KOPT-K1 (cell line): ENCODE measurements around the gene TIGD2.

Experiments used
- H3K27ac ChIP-seq: fragments of 200-600 bp; sonication (generic); 2 replicates; pipeline ENCODE4 v1.5.1; 2016; ENCODE audit warnings: antibody characterized with exemption, mild to moderate bottlenecking, low read depth, low read length; ENCODE audit not compliant: poor library complexity, severe bottlenecking
- H3K36me3 ChIP-seq: fragments of 200-600 bp; sonication (generic); 2 replicates; pipeline ENCODE4 v1.5.1; 2017; ENCODE audit warnings: antibody characterized with exemption, mild to moderate bottlenecking, low read length, moderate library complexity; ENCODE audit not compliant: insufficient read depth
- H3K9me3 ChIP-seq: fragments of 200-600 bp; sonication (generic); 2 replicates; pipeline ENCODE4 v1.5.1; 2017; ENCODE audit warnings: antibody characterized with exemption, low read length, mild to moderate bottlenecking; ENCODE audit not compliant: insufficient read depth, poor library complexity, severe bottlenecking

TIGD2 gene

DNA sequence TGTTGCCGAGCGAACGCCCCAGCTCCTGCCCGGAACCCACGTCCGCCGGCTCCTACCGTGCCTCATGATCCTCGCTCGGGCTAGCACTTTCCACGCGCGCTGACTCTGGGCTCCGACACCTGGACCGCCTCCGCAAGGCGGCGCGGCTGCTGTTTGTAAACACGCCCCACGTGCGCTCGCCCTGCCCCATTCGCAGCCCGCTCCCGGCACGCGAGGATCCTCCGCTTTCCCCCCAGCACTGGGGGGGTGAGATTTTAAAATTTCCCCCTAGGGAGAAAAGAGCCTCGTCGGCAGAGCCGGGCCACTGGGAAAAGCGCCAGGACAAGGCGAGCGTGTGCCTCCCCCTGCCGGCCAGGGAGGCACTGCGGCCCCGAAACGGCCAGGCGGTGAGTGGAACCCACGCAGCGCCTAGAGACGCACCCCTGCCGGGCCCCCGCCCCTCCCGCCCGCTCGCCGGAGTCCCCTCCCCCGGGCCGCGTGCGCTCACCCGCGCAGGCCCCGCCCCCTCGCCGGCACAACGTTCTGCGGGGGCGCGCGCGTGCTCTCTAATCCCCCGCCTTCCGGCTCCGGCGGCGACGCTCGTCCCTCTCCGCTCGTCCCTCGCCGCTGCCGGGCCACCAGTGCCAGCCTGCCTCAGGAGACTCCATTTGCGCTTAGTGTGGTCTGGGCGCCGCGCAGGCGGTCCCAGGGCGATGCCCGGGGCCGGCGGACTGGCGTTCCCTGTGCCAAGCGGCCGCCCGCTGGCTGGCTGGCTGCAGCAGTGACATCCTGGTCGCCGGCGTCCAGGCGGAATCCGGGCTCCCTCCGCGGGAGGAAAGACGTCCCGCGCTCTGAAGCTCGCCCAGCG is at the start of gene TIGD2:
TIGD2 (plus strand) TSS at position 548 of the 847 bp plus-strand sequence. CDS start 1,442 bp downstream, outside the sequence.
- Histone ChIP-seq H3K27ac (peak within 1 kb of the TSS; percentile 54), H3K9me3 (peaks cover 17% of the 10 kb centered on the region)

DNA sequence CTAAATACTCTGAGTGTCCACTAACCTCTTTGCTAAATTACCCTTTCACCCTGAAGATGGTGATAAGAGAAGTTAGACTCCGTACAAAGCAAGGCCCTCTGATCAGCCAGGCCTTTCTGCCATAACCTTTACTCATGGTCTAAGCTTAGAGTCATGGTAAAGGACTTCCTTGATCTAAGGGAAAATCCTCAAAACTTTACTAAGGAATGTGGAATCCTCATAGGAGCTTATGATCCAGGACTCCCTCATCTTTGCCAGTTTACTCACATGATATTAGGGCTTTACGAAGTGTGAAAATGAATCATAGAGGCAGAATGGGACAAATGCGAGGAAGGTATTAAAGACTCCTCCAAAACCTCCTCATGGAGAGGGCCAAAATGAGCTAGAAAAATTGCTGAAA is 46.5 kb upstream of the TIGD2 start:
- Histone ChIP-seq H3K36me3 (no peaks in the 10 kb centered on the region), H3K9me3 (no peaks in the 10 kb centered on the region), H3K27ac (no peak overlapping the region)

More for the DNA sequence above, at the start of gene TIGD2:
- no peaks in the 10 kb centered on the region for H3K36me3 ChIP-seq

DNA sequence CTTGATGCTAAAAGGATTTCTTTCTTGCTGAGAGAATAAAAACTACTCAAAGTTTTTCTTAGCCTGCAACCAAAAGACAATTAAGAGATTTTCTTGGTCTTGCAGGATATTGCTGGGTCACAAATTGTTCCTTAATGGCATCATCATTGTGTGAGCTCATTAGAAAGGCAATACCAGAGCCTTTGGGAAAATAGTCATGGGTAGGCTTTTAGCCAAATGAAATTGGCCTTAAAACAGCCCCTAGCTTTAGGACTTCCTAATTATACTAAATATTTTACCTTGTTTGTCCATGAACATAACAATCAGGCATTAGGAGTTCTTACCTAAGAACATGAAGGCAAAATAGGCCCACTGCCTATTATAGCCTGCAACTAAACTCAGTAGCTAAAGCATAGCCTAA is 43.9 kb upstream of the TIGD2 start:
- H3K36me3 ChIP-seq, result no peaks in the 10 kb centered on the region
- H3K27ac ChIP-seq, result no peak overlapping the region
- H3K9me3 ChIP-seq, result no peaks in the 10 kb centered on the region

DNA sequence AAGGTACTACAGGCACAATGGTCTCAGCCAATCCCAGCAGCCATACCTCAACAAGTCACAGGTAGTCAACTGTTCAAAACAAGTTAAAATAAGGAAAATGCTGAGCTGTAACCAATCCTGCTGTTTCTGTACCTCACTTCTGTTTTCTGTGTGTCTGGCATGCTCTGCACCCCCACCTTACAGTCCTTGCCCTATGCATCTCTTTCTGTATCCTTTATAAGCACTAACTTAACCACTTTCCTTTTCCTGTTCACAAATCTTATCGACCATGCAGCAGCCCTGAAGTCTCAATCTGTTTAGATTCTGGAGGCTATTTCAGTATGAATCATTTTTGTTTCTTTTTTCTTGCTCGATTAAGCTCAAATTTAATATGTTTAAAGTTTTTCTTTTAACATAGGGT is 41.9 kb upstream of the TIGD2 start:
- no peaks in the 10 kb centered on the region for H3K36me3 ChIP-seq
- no peak overlapping the region for H3K27ac ChIP-seq
- no peaks in the 10 kb centered on the region for H3K9me3 ChIP-seq

DNA sequence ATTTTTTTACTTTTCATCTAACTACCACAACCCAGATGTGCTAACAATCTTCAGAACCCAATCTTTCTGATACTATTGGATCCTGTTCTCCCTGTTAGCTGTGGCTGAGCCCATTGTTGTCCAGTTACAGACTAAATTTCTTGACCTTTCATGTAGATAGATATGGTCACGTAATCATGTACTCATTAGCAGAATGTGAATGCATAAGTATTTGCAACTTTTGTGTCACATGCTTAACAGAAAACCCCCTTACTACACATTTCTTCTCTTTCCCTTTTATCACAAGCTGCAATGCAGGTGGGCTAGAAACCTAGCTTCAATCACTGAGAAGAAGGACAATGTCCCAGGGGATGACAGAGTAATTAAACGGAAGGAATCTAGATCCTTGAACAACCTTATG is 41.3 kb upstream of the TIGD2 start:
- no peaks in the 10 kb centered on the region for H3K36me3 ChIP-seq
- H3K9me3 ChIP-seq, result no peaks in the 10 kb centered on the region
- H3K27ac ChIP-seq, result no peak overlapping the region

DNA sequence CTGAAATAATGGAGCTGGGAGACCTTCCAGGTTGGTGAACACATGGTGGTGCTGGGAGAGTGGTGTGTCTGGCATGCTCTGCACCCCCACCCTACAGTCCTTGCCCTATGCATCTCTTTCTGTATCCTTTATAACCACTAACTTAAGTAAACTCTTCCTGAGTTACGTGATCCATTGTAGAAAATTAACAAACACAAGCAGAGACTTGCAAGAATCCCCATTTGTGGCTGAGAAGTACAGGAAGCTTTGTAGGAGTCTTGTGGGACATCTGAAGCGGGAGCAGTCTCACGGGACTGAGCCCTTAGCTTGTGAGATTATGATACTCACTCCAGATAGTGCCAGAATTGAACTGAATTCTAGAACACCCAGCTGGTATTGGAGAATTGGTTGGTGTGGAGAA is 40.0 kb upstream of the TIGD2 start:
- H3K9me3 ChIP-seq, result no peaks in the 10 kb centered on the region
- no peak overlapping the region for H3K27ac ChIP-seq
- H3K36me3 ChIP-seq, result no peaks in the 10 kb centered on the region

DNA sequence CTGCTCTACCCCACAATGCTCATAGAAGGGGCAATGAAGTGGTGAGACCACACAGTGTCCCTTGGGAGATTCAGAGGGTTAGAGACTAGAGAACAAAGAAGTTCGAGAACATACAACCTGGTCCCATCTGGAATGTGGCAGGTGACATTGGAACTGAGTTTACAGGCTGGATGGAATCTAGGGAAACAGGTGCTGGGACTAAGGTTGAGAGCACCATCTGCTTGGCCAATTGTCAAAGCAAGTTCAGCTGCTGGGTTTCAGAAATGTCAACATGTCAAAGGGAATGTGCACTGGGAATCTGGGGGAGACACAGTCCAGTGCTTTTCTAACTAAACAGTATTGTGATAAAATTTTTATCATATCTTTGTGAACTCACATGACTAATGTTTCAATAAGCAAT is 38.4 kb upstream of the TIGD2 start:
- Histone ChIP-seq H3K27ac (no peak overlapping the region), H3K36me3 (no peaks in the 10 kb centered on the region), H3K9me3 (no peaks in the 10 kb centered on the region)

DNA sequence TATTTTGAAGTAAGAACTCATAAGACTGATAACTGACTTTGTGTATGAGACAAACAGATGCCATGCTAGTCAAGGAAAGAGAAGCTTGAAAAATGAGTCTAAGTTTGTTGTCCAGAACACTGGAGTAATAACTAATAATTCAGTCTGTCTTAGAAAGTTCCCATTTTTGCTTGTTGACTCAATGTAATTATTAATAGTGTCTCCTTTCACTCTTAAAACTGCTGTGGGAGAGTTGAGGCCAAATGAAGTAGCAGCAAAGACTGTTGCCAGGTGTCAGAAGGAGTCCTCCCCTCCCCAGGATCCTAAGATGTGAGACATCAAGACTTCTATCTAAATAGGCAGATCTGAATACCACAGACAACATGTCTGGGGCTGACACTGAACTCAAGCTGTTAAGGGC is 33.6 kb upstream of the TIGD2 start:
- Histone ChIP-seq H3K36me3 (no peaks in the 10 kb centered on the region), H3K9me3 (peaks cover 4% of the 10 kb centered on the region), H3K27ac (no peak overlapping the region)

DNA sequence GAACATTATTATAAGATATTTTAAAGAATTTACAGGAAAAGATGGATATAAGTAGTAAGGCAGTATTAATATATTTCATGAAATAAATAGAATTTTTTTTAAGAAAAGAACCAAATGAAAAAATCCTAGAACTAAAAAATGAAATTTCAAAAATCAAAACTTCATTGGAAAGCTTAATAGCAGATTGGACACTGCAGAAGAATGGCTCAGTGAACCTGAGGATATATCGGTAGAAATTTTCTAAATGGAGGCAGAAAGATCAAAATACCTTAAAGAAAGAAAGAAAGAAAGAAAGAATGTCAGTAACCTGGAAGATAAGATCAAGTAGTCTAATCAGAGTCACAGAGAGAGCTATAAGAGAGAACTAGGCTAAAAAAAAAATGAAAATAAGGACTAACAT is 33.0 kb upstream of the TIGD2 start:
- Histone ChIP-seq H3K9me3 (peaks cover 4% of the 10 kb centered on the region), H3K36me3 (no peaks in the 10 kb centered on the region), H3K27ac (no peak overlapping the region)

DNA sequence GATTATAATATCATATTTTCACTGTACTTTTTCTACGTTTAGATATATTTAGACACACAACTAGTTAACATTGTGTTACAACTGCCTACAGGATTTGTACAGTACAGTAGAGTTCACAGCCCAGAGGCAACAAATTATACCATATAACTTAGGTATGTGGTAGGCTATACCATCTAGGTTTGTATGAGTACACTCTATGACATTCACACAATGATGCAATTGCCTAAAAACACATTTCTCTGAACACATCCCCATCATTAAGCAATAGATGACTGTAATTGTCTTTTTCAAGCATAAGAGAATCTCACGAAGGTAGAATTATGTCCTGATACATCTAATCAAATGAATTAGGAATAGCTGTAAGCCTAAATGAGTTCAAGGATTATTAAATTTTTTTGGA is 12.3 kb upstream of the TIGD2 start:
- Histone ChIP-seq H3K9me3 (no peaks in the 10 kb centered on the region), H3K27ac (no peak overlapping the region), H3K36me3 (no peaks in the 10 kb centered on the region)

DNA sequence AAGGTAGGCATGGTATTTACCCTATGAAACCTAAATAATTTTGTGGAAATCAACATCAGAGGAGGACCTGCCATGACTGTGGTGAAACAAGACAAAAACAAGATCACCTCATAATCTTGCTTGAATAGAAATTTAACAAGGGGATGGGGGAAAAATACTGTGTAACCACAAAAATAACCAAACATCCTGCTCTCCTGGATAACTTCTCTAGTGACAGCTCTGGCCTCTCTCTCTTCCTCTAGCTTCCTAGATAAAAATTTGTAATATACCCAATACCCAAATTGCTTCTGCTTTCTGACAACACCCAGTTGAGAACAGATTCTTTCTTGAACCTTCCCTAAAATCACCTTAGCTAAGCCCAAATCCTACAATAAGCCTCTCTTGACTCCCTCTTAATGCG is 11.9 kb upstream of the TIGD2 start:
- H3K27ac ChIP-seq, result no peak overlapping the region
- no peaks in the 10 kb centered on the region for H3K9me3 ChIP-seq
- H3K36me3 ChIP-seq, result no peaks in the 10 kb centered on the region

DNA sequence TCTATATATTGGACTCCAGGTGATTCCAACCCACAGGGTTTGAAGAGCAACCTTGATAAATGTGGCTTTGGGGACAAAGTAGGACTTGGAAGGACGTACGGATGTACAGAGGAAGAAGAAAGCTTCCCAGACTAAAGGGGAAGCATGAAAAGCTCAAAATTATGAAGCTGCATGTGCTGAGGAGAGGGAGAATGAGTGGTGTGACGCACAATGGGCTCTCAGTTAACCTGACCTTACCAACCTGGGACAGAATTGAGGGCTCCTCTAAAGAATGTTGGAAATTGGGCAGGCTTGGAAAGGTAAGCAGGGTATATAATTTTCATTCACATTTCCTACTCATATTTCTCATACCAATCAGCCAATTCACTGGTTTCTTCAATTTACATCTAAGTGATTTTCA is 10.5 kb upstream of the TIGD2 start:
- Histone ChIP-seq H3K36me3 (no peaks in the 10 kb centered on the region), H3K9me3 (no peaks in the 10 kb centered on the region), H3K27ac (no peak overlapping the region)

DNA sequence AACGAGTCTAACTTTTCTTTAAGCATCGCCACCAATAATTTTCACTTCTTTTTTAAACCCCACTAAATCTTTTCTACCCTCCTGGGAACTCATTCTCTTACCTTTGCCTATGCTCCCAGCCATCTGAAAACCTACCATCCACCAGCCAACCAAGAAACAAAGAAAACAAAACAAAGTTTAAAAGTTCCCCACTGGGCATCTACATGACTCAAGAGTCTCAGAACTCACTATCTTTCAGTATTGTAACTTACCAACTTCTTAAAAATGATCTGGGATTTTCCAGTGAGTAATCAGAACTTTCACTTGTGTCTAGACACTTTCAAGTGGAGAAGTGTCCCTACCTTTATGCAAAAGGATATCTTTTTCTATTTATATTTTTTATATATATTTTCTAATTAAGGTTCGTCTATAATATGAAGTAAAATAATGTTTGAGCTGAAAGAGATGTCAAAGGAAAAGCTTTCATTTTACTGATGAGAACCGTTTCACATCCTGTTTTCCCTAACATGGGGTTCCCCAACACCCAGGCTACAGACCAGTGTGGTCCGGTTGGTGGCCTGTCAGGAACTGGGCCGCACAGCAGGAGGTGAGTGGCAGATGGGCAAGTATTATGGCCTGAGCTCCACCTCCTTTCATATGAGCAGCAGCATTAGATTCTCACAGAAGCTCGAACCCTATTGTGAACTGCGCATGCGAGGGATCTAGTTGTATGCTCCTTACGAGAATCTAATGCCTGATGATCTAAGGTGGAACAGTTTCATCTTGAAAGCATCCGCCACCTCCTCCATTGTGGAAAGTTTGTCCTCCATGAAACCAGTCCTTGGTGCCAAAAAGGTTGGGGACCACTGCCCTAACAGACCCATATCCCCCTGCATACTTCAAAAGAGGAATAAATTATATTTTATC is 9.8 kb upstream of the TIGD2 start:
- H3K27ac ChIP-seq, result no peak overlapping the region
- H3K36me3 ChIP-seq, result no peaks in the 10 kb centered on the region
- no peaks in the 10 kb centered on the region for H3K9me3 ChIP-seq

DNA sequence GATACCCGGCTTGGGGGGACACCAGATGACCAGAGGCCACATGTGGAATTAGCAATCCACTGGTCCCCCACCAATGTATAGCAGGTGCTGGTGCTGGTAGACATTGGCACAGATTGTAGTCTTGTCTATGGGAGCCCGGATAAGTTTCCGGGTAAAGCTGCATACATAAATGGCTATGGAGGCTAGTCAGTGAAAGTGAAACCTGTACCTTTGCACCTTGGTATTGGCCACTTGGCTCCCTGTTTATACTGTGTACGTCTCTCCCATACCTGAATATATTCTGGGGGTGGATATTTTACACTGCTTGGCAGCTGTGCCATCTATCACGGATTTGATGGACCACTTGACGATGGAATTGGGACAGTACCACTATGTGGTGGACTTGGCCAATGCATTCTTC is 5.6 kb upstream of the TIGD2 start:
- Histone ChIP-seq H3K9me3 (peaks cover 17% of the 10 kb centered on the region), H3K36me3 (no peaks in the 10 kb centered on the region), H3K27ac (no peak overlapping the region)

DNA sequence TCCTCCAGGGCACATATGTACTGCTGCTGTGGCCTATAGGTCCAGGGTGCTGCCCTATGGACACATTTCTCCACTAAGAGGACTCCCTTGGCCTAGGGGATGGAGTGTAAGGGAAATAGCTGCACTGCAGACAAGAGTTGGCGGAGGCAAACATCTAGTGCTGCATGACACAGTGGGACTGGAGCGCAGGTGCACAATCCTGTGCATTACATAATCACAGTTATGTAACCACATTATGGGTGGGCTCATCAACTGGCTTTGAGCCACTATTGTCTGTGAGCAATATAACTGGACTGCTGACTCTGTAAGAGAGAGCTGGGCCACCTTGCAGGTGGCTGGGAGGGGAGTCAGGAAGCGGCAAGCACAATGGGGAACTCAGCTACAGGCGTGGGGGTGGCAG is 3.2 kb upstream of the TIGD2 start:
- Histone ChIP-seq H3K36me3 (no peaks in the 10 kb centered on the region), H3K9me3 (peaks cover 17% of the 10 kb centered on the region), H3K27ac (no peak overlapping the region)
